NCI-H510A (cell line): ENCODE measurements around the gene TFB1M.
"Not testable (repeated sequence)": the region's sequence is repeated elsewhere in the genome, so short reads cannot be mapped to it uniquely, and the experiment has no call there.

Experiments
- DNase-seq: peaks from one replicate; lab custom pipeline; 2025; lab: John Stamatoyannopoulos, UW

TFB1M gene

GRCh38 chr6:155297669-155298068 is 16.6 kb downstream of the TFB1M start:
- DNase-seq: no peak

- no peak for DNase-seq
Measured at GRCh38 chr6:155292711-155293110, 21.6 kb downstream of the TFB1M start.

GRCh38 chr6:155291291-155291690 is 23.0 kb downstream of the TFB1M start:
- DNase-seq: no peak

DNA sequence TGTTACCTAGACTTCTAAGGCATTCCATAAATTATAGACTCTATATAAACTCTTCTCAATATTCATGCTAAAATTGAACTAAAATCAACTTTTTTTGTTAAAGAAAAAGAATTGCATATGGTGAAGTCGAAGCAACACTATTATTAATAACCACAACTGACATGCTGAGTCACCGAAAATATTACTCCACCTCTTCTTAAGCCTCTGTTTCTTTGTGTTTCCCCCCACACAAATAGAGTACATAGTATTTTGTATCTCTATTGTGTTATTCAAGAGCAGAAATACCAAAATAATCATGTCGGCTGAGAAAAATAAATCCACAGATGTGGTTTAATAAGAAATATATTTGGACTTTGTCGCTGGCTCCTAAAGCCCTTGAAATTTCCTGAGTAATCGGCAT is 23.8 kb downstream of the TFB1M start:
- no peak for DNase-seq

GRCh38 chr6:155287762-155288161 is 26.5 kb downstream of the TFB1M start:
- no peak for DNase-seq

DNA sequence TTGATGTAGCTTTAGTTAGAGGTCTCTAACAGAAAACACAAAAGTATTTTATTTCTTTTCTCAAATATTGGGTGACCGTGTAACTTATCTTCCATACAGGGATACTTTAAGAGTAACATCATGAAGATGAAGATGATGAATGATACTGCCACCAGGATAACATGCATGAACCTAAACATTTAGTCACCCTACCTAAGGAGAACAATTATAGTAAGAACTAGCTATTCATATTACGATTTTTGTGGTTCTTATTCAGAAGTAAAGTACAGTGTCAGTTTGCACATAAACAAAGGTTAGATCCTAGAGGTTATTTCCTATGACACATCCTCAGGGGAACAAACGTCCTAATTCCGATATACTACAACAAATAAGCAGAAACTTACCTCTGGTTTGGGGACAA is 29.5 kb downstream of the TFB1M start:
- no peak for DNase-seq

GRCh38 chr6:155278319-155279049 is 35.8 kb downstream of the TFB1M start:
- no peak for DNase-seq

DNA sequence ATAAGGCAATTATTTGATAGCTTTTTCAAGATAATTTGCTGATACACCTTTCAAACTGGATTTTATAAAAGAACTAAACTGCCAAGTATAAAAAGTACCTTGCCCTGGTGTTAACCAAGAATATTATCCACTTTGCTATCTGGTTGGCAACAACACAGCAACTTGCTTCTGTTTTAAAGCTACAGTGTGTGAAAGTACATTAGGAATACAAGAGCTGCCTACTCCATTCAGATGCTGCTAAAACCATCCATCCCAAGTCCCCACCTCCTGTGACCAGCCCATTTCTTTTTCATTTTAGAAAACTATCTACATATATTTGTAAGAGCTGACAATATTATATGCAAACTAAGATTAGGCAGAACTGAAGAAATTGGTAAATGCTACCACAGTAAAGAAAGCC is 37.6 kb downstream of the TFB1M start:
- no peak for DNase-seq

GRCh38 chr6:155275808-155276480 is 38.3 kb downstream of the TFB1M start:
- no peak for DNase-seq

DNA sequence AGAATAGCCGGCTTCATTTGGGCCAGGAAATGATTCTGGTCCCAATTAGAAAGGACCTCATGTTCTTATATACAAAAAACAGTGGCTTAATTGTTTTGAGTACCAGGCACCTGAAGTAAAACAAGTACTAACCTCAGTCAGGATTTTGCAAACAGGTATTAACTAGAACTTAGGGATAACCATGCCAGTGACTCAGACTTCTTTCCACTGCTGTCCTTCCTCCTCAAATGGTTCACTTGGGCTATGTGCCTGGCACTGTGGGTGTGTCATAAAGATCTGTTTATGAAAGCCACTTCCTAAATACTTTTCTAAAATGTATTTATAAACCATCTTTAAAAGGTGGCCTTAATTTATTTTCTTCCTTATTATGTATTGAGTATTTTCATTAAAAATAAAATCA is 39.8 kb downstream of the TFB1M start:
- DNase-seq: no peak

GRCh38 chr6:155274106-155274505 is 40.2 kb downstream of the TFB1M start:
- no peak for DNase-seq

DNA sequence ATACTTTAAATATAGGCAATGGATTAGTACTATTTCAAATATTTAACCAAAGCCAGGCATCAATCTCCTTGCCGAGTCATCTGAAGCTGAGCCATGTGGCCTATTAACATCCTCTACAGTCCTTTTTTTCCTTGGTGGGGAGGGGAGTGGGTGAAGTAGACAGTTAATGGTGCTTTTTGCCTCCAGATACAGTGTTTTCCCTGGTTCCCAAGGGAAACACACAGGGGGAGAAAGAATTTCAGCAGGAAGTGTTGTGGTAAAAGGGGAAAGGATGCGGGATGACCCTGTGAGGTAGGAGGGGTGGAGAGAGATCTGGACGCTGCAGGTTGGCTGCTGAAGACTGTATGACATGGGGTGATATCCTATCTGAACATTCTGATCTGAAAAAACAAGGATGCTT is 40.9 kb downstream of the TFB1M start:
- no peak for DNase-seq

DNA sequence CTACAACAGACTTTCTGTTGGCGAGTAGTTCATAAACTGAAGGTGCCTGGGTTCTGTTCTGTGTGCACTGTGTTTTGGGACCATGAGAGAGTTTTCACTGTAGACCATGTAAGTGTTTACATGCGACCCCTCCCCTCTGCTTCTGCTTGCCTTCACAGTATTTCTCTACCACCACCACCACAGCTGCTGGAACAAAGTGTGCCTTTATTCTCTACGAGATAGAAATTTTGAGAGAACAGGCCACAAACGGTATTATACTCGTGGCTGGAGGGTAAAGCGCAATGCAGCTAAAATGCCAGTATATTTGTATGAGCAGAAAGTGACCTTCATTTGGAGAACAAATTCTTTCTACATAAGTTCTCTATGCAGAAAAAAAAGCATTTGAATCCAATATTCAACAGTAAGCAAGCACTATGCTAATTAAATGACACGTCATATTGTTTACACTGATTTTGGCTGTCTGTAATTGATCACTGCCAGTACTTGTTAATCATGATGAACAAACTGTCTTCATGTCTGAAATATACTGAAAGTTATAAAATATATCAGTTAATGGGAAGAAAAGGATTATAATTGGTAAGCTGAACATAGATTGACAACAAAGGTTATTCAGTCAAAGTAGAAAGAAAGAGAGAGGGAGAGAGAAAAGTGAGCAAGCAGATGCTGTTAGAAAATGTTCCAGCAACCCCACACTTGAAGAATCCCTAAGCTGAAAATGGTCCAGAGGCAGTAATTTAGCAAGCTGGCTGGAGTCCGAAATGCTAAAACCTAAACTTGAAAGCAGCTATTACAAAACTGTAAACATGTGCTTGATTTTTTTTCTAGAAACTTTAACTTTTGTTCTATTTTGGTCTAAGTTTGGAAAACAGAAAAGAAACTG is 41.7 kb downstream of the TFB1M start:
- DNase-seq: no peak

DNA sequence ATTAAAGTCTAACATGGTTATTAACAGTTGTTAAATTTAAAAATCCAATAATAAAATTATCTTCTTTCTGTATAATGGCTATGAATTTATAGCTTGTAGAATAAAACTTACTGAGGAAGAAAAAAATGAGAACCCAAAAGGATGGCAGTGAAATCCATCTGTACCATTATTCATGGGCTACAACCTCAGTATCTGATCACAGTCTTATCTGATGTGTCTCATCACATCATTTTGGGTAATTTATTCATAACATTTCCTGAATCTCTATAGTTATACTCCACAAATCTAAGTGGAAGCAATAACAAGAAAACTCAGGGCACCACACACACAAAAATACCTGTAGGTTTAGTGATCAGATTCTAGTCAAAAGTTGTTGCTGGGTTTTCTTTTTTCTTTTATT is 43.1 kb downstream of the TFB1M start:
- DNase-seq: no peak

GRCh38 chr6:155270561-155271091 is 43.7 kb downstream of the TFB1M start:
- no peak for DNase-seq

- DNase-seq: no peak
Measured at GRCh38 chr6:155269765-155270164, 44.5 kb downstream of the TFB1M start.

DNA sequence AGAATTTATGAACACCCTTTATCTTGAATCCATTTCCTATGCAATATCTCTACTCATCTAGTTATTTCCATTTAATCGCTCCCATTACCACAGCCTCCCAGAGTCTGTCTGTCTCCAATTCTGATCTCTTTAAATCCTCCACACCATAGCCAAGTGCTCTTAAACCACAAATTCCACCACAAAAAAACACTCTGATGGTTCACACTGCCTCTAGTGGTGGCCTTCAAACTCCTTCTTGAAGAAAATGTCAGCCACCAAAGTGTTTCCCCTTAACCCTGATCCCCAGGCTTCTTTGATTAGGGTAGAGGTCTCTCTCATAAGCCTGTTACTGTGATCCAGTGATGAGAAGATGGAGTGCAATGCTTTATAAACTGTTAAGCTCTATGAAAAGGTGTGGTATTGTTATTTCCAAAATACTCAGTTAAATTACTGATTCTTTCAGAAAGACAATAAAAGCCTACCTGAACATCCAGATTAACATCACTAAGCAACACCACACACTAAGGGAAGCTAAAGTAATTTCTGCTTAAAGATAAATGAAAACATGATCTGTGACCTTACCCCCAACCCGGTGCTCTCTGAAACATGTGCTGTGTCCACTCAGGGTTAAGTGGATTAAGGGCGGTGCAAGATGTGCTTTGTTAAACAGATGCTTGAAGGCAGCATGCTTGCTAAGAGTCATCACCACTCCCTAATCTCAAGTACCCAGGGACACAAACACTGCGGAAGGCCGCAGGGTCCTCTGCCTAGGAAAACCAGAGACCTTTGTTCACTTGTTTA is 46.0 kb downstream of the TFB1M start:
- not testable (repeated sequence) for DNase-seq

DNA sequence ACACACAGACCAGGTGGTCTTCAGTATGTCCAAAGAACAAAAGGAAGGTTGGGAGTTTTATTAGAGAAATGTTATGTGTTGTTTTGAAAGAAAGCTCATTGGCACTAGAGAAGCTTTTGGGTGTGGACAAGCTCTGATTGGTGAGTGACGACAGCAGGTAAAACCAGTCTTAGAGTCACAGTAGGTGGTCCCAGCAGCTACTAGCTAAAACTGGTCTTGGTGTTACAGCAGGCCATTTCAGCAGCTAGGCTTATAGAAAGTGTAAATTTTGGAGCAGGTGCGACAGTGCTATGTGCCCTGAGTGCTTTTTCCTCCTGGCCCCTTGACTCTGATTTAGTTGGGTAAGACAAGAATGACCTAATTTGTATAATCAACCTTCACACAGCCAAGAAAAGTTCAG is 46.9 kb downstream of the TFB1M start:
- DNase-seq: no peak

- no peak for DNase-seq
Measured at GRCh38 chr6:155265843-155266535, 48.3 kb downstream of the TFB1M start.

- DNase-seq: no peak
Measured at GRCh38 chr6:155264693-155265320, 49.5 kb downstream of the TFB1M start.
